Prostate gland (tissue), 2 donors: ENCODE results near the gene CDC27.
"Not testable (repeated sequence)": the region's sequence is repeated elsewhere in the genome, so short reads cannot be mapped to it uniquely, and the experiment has no call there.

Experiments used
- POLR2AphosphoS5 ChIP-seq: sonication (generic); formaldehyde crosslinking; IDR thresholded peaks from one replicate; pipeline ENCODE4 v1.6.1; 2017; ENCODE audit warnings: antibody characterized with exemption
- TF ChIP-seq, protein P1 (sequence below), 4 experiments: fragments of 200-600 bp in 2 of 4; fragments of 450-650 bp in 2 of 4; sonication (generic) in 2 of 4; IDR thresholded peaks; 1 replicate in 3 of 4; 2 replicates in 1 of 4; pipeline ENCODE4 v1.5.1; 2016 to 2019; ENCODE audit warnings: antibody characterized with exemption in 4 of 4, mild to moderate bottlenecking in 2 of 4, moderate library complexity in 2 of 4

- TF ChIP-seq, protein P1, sequence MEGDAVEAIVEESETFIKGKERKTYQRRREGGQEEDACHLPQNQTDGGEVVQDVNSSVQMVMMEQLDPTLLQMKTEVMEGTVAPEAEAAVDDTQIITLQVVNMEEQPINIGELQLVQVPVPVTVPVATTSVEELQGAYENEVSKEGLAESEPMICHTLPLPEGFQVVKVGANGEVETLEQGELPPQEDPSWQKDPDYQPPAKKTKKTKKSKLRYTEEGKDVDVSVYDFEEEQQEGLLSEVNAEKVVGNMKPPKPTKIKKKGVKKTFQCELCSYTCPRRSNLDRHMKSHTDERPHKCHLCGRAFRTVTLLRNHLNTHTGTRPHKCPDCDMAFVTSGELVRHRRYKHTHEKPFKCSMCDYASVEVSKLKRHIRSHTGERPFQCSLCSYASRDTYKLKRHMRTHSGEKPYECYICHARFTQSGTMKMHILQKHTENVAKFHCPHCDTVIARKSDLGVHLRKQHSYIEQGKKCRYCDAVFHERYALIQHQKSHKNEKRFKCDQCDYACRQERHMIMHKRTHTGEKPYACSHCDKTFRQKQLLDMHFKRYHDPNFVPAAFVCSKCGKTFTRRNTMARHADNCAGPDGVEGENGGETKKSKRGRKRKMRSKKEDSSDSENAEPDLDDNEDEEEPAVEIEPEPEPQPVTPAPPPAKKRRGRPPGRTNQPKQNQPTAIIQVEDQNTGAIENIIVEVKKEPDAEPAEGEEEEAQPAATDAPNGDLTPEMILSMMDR (IDR thresholded peaks at IDR 0.05), result not testable (repeated sequence)
- TF ChIP-seq POLR2AphosphoS5, result not testable (repeated sequence)
Measured at GRCh38 chr17:47071171-47071570, 117.9 kb downstream of the CDC27 start.
